GM23248 (cell line): ENCODE results near the gene RFPL3. TPM values are rescaled to one million over a fixed set of nuclear protein-coding genes. Genes with fewer than 3 reads are reported as not detected.
"Not testable (repeated sequence)": the region's sequence is repeated elsewhere in the genome, so short reads cannot be mapped to it uniquely, and the experiment has no call there.

Experiments used
- DNase-seq: peaks from one replicate; pipeline ENCODE4 v3.0.0-alpha.2; 2015
- H2AFZ ChIP-seq: fragments of 200-600 bp; sonication (generic); 2 replicates; pipeline ENCODE4 v1.6.1; 2016; ENCODE audit warnings: antibody characterized with exemption
- H3F3A ChIP-seq: fragments of 200-600 bp; sonication (generic); 2 replicates; pipeline ENCODE4 v1.6.1; 2016; ENCODE audit warnings: mild to moderate bottlenecking, antibody characterized with exemption, mixed run types; ENCODE audit not compliant: insufficient read depth
- H3K27ac ChIP-seq: fragments of 200-600 bp; sonication (generic); 2 replicates; pipeline ENCODE4 v1.5.1; 2016; ENCODE audit warnings: mild to moderate bottlenecking
- H3K27me3 ChIP-seq: fragments of 200-600 bp; sonication (generic); replicated peaks from 2 replicates; pipeline ENCODE4 v1.6.1; 2016; ENCODE audit warnings: mild to moderate bottlenecking; ENCODE audit not compliant: insufficient read depth
- H3K36me3 ChIP-seq: fragments of 200-600 bp; sonication (generic); 2 replicates; pipeline ENCODE4 v1.6.1; 2016; ENCODE audit warnings: low read depth, mild to moderate bottlenecking
- H3K4me1 ChIP-seq: fragments of 200-600 bp; sonication (generic); 2 replicates; pipeline ENCODE4 v1.6.1; 2016; ENCODE audit warnings: mild to moderate bottlenecking; ENCODE audit not compliant: insufficient read depth
- H3K4me2 ChIP-seq: fragments of 200-600 bp; sonication (generic); one replicate; pipeline ENCODE4 v1.6.1; 2016; ENCODE audit warnings: mild to moderate bottlenecking; ENCODE audit not compliant: unreplicated experiment
- H3K4me3 ChIP-seq: fragments of 200-600 bp; sonication (generic); 2 replicates; pipeline ENCODE4 v1.5.1; 2016; ENCODE audit warnings: mild to moderate bottlenecking
- H3K79me2 ChIP-seq: fragments of 200-600 bp; sonication (generic); 2 replicates; pipeline ENCODE4 v1.6.1; 2016; ENCODE audit warnings: mild to moderate bottlenecking; ENCODE audit not compliant: insufficient read depth
- H3K9ac ChIP-seq: fragments of 200-600 bp; sonication (generic); 2 replicates; pipeline ENCODE4 v1.6.1; 2016; ENCODE audit warnings: mild to moderate bottlenecking
- H3K9me2 ChIP-seq: fragments of 200-600 bp; sonication (generic); 2 replicates; pipeline ENCODE4 v1.6.1; 2016; ENCODE audit warnings: mixed run types, mild to moderate bottlenecking, moderate library complexity; ENCODE audit not compliant: insufficient read depth
- H3K9me3 ChIP-seq: fragments of 200-600 bp; sonication (generic); one replicate; pipeline ENCODE4 v1.6.1; 2017; ENCODE audit warnings: low read depth
- H4K20me1 ChIP-seq: fragments of 200-600 bp; sonication (generic); 2 replicates; pipeline ENCODE4 v1.6.0; 2016; ENCODE audit not compliant: insufficient read depth
- EZH2 ChIP-seq: fragments of 200-600 bp; sonication (generic); IDR thresholded peaks from 2 replicates; pipeline ENCODE4 v1.6.1; 2018; ENCODE audit warnings: antibody characterized with exemption, mild to moderate bottlenecking; ENCODE audit not compliant: insufficient read depth, poor library complexity, severe bottlenecking
- EZH2phosphoT487 ChIP-seq: fragments of 200-600 bp; sonication (generic); IDR thresholded peaks from 2 replicates; pipeline ENCODE4 v1.6.1; 2018; ENCODE audit warnings: antibody characterized with exemption, moderate library complexity, mild to moderate bottlenecking, low read depth; ENCODE audit not compliant: insufficient read depth
- WGBS, 2 experiments: methylation state at CpG; one replicate each; pipeline ENCODE4 v1.1.6; 2015 to 2017; ENCODE audit warnings: low lambda C conversion rate in 2 of 2, low coverage in 1 of 2; ENCODE audit errors: missing lambda C conversion rate in 2 of 2; 5-methylcytosine and 5-hydroxymethylcytosine counted together
- in situ Hi-C: fragments of 300-500 bp; cut with MboI; formaldehyde crosslinking; loops from 2 replicates; pipeline ENCODE4 v1.15.0; 2020
- polyA plus RNA-seq: library from polyadenylated mRNA; unstranded; fragments of >200 nt; fragmentation: Nextera tagmentation; extraction: Ambion mirVana; gene quantifications from 2 replicates; pipeline ENCODE4 v1.2.1, GENCODE V29; 2016
- total RNA-seq: library from RNA; depleted of rRNA; stranded (reverse); fragments of >200 nt; shearing (Covaris generic); gene quantifications from 2 replicates; pipeline ENCODE4 v1.2.3, GENCODE V29; 2014

Gene RFPL3
- total and polyA plus RNA-seq, 2 experiments from 2014 or later: not detected

- no peaks in the 10 kb centered on the region for H3K36me3 ChIP-seq
- TF ChIP-seq EZH2phosphoT487 (no peak), EZH2 (no peak)
- H3K4me3 ChIP-seq: no peak overlapping the region
- H3K9ac ChIP-seq: no peak overlapping the region
- no peak overlapping the region for H3K27ac ChIP-seq
- WGBS, 2 experiments: 49 to 52% methylated on average over 13 of the region's 13 CpGs
- H3K4me2 ChIP-seq: no peak overlapping the region
- no peak overlapping the region for H2AFZ ChIP-seq
- no peaks in the 10 kb centered on the region for H3K79me2 ChIP-seq
- DNase-seq: no peak
- in situ Hi-C loops: no loop called here
- H3K4me1 ChIP-seq: no peaks in the 10 kb centered on the region
- H3K27me3 ChIP-seq: peaks cover 17% of the 10 kb centered on the region
- H3F3A ChIP-seq: no peaks in the 10 kb centered on the region
- no peaks in the 10 kb centered on the region for H3K9me2 ChIP-seq
- H4K20me1 ChIP-seq: no peaks in the 10 kb centered on the region
- H3K9me3 ChIP-seq: no peaks in the 10 kb centered on the region
Observed at GRCh38 chr22:32336121-32336603, 21.5 kb upstream of the RFPL3 start.

GRCh38 chr22:32336771-32337424, 20.8 kb upstream of the RFPL3 start:
- 3 to 5% methylated on average over 10 of the region's 10 CpGs for WGBS, 2 experiments
- no peaks in the 10 kb centered on the region for H3K4me1 ChIP-seq
- no peak overlapping the region for H3K4me2 ChIP-seq
- H3K79me2 ChIP-seq: no peaks in the 10 kb centered on the region
- no peak overlapping the region for H3K9ac ChIP-seq
- in situ Hi-C loops: no loop called here
- H3K27ac ChIP-seq: no peak overlapping the region
- no peak for DNase-seq
- H3K4me3 ChIP-seq: no peak overlapping the region
- no peaks in the 10 kb centered on the region for H4K20me1 ChIP-seq
- H3K36me3 ChIP-seq: no peaks in the 10 kb centered on the region
- no peaks in the 10 kb centered on the region for H3K9me2 ChIP-seq
- peaks cover 17% of the 10 kb centered on the region for H3K27me3 ChIP-seq
- no peak overlapping the region for H2AFZ ChIP-seq
- no peaks in the 10 kb centered on the region for H3K9me3 ChIP-seq
- no peaks in the 10 kb centered on the region for H3F3A ChIP-seq
- TF ChIP-seq EZH2 (no peak), EZH2phosphoT487 (no peak)

- H3K9me3 ChIP-seq, H3F3A ChIP-seq, H3K36me3 ChIP-seq, H3K9me2 ChIP-seq, H3K27ac ChIP-seq, in situ Hi-C loops, H4K20me1 ChIP-seq, H3K79me2 ChIP-seq, H3K4me1 ChIP-seq, DNase-seq, H2AFZ ChIP-seq, H3K9ac ChIP-seq, H3K4me3 ChIP-seq, H3K4me2 ChIP-seq: not testable (repeated sequence)
- 20% methylated on average over 6 of the region's 6 CpGs for WGBS, 2 experiments
- peaks cover 17% of the 10 kb centered on the region for H3K27me3 ChIP-seq
Observed at GRCh38 chr22:32337425-32337824, 20.2 kb upstream of the RFPL3 start.

- Histone ChIP-seq H3K27me3 (peaks cover 30% of the 10 kb centered on the region), H3K4me3 (no peak overlapping the region), H3F3A (no peaks in the 10 kb centered on the region), H3K27ac (no peak overlapping the region), H3K36me3 (no peaks in the 10 kb centered on the region), H3K9me3 (no peaks in the 10 kb centered on the region), H3K9ac (no peak overlapping the region), H3K4me2 (no peak overlapping the region), H3K79me2 (no peaks in the 10 kb centered on the region), H4K20me1 (no peaks in the 10 kb centered on the region), H3K4me1 (no peaks in the 10 kb centered on the region), H2AFZ (no peak overlapping the region), H3K9me2 (no peaks in the 10 kb centered on the region)
- 70 to 72% methylated on average over 10 of the region's 10 CpGs for WGBS, 2 experiments
- TF ChIP-seq EZH2phosphoT487 (no peak), EZH2 (no peak)
- in situ Hi-C loops: no loop called here
- DNase-seq: no peak
Observed at GRCh38 chr22:32338757-32339156, 18.9 kb upstream of the RFPL3 start.
